NCI-H2196 treated with DMSO at 0.1 percent for 48 hours (cell line): ENCODE measurements around the gene TMED3.

Experiments
- DNase-seq: peaks from one replicate; lab custom pipeline; 2025; ENCODE audit not compliant: unreplicated experiment; lab: John Stamatoyannopoulos, UW

TMED3 gene

GRCh38 chr15:79310985-79311900 is at the start of gene TMED3:
Gene TMED3, plus strand, starts transcription at chr15:79311112. Its CDS starts 138 bp downstream, at chr15:79311250.
- DNase-seq: peak; percentile 35

DNA sequence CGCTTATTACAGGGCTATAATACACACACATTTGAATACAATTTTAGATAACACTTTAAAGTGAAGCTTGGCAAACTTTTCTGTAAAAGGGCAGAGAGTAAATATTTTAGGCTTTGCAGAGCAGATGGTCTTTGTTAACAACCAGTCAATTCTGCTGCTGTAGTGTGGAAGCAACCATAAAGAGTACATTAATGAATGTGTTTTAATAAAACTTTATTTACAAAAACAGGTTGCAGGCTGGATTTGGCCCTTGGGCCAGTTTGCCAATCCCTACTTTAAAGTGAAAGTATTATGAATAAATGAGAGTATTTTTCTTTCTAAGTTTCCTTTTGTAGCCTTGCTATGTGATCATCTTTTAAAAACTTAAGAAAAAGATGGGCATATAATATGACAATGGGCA is 49.1 kb upstream of the TMED3 start:
- no peak for DNase-seq

GRCh38 chr15:79265167-79265566 is 45.7 kb upstream of the TMED3 start:
- DNase-seq: no peak

GRCh38 chr15:79265987-79266579 is 44.8 kb upstream of the TMED3 start:
- no peak for DNase-seq

DNA sequence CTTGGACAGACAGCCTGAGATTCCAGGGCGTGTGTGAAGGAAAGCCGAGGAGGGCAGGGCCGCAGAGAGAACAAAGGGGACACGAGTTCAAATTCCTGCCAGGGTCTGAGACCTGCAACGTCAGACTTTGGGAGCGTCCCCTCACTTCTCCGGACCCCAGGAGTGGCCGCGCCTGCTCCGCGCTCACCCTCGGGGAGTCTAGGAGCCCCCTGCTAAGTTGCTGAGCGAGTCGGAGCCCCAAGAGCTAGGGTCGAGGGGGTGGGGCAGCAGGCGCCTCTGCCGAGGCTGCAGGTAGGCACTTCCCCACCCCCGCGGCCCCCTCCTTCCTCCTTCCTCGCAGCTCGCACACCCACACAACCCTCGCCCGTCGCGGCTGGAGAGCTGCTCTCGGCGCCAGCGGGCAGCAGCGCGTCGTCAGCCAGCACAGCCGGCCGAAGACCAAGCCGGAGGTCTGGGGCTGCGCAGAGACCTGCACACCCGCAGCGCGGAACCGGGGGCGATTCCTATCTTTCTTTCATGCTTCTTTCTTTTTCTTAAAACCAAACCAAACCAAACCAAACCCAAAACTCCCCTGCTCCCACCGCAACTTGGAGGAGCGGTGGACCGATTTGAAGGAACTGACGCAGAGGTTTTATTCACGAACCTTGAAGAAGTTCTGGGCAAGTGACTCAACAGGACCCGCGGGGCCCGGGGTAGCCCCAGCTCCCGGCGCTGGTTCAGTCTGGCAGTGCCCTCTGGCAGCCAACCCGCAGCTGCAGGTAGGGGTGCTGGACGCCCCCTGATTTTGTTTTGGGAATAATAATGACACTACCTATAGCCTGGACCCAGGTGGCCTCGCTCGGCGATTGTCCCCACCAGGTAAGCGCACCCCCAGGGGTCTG is 28.3 kb upstream of the TMED3 start, which contains the start of gene ANKRD34C:
Gene ANKRD34C, plus strand, starts transcription at position 352 of the 881 bp plus-strand sequence. CDS start 10,563 bp downstream, outside the sequence.
- DNase-seq: no peak

DNA sequence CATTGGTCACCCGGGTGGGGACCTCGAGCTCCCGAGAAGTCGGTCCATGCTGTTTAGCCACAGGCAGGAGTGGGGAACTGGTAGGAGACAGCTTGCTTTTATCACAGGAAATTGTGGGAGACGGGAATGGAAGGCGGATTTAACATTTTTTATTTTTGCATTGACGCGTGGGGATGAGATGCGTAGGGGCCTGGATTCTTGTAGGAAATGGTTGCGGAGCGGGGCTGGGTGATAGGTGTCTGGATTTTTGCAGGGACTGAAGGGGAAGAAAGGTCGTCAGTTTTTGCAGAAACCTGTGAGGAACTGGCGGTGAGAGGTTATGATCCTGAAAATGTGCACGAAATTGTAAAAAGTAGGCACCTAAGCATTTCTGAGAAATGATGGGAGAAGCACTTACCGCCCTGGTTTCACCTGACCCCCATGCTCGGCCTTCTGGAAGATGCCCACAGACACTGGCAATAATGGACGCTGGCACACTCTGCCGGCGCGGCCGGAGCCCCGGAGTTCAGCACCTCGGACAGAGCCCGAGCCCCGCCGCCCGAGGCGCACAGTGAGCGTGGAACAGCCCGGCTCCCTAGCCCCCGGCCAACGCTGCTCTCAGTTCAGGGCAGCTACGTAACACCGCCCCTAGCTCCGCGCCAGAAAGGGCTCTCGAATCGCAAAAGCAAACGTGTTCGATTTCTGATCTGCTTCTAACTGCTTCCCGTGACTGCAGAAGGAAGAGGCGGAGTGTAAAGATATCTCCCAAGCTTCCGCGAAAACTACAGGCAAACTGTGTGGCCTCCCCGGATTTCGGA is 27.5 kb upstream of the TMED3 start:
- DNase-seq: no peak

DNA sequence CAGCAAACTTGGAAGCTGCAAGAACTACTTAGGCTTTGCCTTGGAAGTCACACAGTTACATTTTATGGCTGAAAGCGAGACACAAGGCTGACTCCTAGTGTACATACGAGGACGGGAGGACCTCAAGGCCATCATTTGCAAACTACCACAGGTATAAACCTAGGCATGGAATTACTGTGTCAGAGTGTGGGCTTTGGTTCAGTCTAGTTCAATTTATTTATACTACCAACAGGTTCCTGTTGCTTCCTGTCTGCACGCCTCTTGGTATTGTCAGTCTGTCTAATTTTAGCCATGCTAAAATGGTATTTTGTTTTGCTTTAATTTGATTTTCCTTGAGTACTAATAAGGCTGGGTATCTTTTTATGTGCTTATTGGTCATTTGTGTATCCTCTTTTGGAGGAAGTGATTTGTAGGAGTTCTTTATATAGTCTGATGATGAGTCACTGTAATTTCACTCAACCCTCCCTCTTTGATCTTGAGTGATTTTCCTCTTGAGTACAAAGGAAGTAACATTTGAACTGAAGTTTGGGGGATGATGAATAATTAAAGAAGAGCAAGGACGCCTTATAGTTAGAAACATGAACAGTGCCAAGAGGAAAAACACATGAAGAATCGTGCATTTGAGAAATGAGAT is 20.2 kb upstream of the TMED3 start:
- DNase-seq: no peak

DNA sequence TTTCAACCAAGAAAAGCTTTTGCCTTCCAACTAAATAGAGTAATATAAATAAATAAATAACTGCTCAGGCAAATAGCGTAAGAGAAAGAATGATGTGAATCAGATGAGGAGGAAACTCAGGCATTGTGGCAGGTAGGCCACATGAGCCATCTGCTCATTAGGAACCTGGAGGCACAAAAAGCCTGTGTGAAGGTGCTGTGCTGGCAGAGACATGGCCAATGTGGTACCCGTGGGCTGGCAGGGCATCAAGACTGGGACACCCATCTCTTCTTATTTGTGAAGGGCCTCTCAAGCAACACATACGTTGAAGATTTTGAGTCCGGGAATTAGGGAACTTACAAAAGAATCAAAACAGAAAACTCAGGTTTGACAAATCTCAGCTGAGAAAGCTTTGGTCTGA is 18.9 kb upstream of the TMED3 start:
- DNase-seq: no peak

DNA sequence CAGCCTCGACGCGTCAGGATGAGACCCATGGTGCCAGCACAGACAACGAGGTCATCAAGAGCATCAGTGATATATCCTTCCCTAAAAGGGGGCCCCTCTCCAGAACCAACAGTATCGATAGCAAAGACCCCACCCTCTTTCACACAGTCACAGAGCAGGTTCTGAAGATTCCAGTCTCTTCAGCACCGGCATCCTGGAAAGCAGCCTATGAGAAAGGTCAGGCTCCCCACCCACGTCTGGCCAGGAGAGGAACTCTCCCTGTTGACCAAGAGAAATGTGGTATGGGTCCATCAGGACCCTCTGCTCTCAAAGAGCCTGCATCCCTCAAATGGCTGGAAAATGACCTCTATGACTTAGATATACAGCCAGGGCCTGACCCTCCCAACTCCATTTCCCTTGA is 16.8 kb upstream of the TMED3 start:
- no peak for DNase-seq

DNA sequence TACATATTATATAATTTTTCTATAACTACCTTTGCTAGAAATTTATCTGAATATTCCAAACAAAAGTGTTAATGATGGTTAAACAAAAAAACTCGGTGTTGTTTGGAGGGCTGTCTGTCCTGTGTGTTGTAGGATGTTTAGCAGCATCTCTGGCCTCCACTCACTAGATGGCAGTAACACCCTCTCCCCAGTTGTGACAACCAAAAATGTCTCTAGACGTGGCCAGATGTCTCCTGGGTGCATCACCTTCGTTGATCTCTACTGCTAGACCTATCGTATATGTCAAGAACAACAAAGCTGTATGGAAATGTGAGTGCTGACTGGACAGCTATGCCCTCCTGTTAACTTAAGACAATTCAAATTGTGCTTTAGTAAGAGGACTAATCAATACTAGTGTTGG is 14.3 kb upstream of the TMED3 start:
- DNase-seq: no peak

GRCh38 chr15:79299126-79299840 is 11.6 kb upstream of the TMED3 start:
- DNase-seq: no peak

DNA sequence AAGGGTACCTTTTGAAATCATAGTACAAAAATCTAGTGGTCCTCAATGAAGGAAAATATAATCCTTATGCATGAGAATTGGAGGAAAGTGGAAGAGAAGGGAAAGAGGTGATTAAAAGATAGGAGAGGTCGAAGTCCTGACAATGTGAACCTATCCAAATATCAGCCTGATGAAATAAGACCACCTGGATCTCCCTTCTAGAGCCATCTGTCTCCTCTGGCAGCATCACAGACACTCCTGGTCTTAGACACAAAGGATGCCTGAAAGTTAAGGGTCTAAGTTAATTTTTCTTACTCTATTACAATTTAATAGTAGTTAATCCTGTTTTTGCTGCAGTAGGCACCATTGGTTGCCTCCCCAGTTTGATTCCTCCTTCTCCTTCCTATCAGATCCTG is 11.1 kb upstream of the TMED3 start:
- DNase-seq: no peak

DNA sequence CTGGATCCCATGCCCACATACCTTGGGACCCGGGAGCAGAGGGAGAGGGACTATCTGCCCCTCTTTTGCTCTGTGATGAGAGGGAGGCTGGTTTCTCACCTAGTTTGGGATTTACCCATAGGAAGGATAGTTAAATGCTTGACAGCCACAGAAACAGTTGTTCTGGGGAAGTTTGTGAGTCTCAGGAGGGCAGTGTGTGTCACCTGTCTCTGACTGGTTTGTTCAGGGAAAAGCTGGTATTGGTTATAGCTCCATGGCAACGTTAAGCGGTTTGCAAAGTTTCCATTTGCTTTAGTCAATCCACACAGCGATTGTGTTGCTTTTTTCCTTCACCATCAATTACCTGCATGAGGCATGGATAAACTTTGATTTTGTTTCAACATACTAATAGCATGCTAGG is 3.7 kb upstream of the TMED3 start:
- no peak for DNase-seq

DNA sequence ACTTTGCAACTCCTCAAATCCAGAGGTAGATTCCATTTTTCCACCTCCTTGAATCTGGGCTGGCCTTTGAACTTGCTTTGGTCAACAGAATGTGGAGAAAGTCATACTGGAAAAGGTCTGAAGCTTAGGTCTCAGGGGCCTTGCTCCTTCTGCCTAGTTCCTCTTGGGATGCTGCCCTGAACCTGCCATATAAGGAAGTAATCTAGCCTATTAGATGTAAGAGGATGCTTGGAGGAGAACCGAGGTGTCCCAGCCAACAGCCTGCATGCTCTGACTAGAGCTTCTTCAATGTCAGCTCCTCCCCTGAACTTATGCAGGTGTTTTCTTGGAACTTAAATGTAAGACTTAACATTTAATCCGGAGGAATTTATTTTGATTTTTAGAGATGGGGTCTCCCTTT is 2.0 kb upstream of the TMED3 start:
- no peak for DNase-seq

- DNase-seq: no peak
These were observed 314 bp upstream of the TMED3 start for GRCh38 chr15:79310612-79310984.

- no peak for DNase-seq
These were observed 1.1 kb downstream of the TMED3 start for GRCh38 chr15:79311901-79312553.

- no peak for DNase-seq
These were observed 3.3 kb downstream of the TMED3 start for GRCh38 chr15:79314186-79314585.

DNA sequence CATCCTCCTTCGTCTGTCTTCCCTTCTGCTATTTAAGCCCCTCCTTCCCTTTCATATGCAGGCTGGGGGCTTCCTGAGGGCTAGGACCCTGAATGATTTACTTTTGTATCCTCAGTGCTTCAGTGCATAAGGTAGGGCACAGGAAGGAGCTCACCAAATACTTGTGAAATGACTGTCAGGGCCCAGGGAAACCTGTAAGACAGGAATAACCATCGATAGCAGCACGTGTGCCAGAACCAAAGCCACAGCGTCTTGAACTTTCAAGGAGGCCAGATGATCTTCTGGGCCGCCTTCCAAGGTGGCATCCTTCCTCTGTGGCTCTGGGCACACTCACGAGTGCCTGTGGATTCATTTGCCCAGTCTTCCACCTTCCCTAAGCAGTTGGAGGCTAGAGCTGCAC is 3.9 kb downstream of the TMED3 start:
- DNase-seq: no peak
